GM12878 (cell line): ENCODE measurements around the gene STARD13.

Experiments
- CHD4 ChIP-seq: fragments of 200-600 bp; sonication (generic); IDR thresholded peaks from 2 replicates; pipeline ENCODE4 v1.6.1; 2016; ENCODE audit warnings: mild to moderate bottlenecking
- FOXK2 ChIP-seq: fragments of 450-650 bp; IDR thresholded peaks from 2 replicates; pipeline ENCODE4 v1.6.1; 2017; ENCODE audit warnings: mild to moderate bottlenecking, moderate library complexity
- POLR2A ChIP-seq: IDR thresholded peaks from 2 replicates; pipeline ENCODE4 v1.6.1; 2011; ENCODE audit warnings: low read depth, mild to moderate bottlenecking, low read length
- SUZ12 ChIP-seq: fragments of 200-600 bp; sonication (generic); IDR thresholded peaks from one replicate; pipeline ENCODE4 v1.6.1; 2018; ENCODE audit warnings: antibody characterized with exemption, mild to moderate bottlenecking; ENCODE audit not compliant: unreplicated experiment
- TF ChIP-seq, protein P1 (sequence below), 3 experiments: IDR thresholded peaks in 2 of 3; conservative IDR thresholded peaks in 1 of 3; 2 replicates each; pipeline ENCODE4 v1.5.1; 2011; ENCODE audit warnings: low read depth in 3 of 3, low read length in 3 of 3, mild to moderate bottlenecking in 3 of 3, control low read depth in 2 of 3, moderate library complexity in 2 of 3, inconsistent platforms in 1 of 3, mixed read lengths in 1 of 3; ENCODE audit not compliant: control insufficient read depth in 2 of 3, insufficient read depth in 1 of 3; ENCODE audit errors: extremely low read depth in 1 of 3
- TF ChIP-seq, protein P2 (sequence below): fragments of 450-650 bp; IDR thresholded peaks from 2 replicates; pipeline ENCODE4 v1.6.1; 2018; ENCODE audit warnings: borderline replicate concordance, mild to moderate bottlenecking; ENCODE audit not compliant: partially characterized antibody

DNA sequence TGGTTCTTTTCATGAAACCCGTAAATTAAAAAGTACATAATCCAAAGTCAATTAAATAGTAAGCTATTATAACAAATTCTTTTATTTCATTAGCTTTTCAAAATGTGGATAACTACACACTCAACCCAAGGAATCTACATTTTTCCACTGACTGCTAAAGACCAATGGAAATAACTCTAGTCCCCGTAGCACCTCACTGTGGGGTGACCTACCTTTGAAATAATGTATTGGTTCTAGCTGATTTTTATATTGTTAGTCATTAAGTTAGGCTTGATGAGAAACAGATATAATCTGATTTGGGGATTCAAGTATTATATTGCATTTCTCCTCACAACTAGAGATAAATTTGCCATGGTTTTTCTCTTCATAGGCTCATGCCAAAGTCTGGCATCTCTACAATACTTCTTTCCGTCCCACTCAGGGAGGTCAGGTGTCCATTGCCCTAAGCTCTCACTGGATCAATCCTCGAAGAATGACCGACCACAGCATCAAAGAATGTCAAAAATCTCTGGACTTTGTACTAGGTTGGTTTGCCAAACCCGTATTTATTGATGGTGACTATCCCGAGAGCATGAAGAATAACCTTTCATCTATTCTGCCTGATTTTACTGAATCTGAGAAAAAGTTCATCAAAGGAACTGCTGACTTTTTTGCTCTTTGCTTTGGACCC lies 232.0 kb downstream of the STARD13 start:
- TF ChIP-seq, protein P1, sequence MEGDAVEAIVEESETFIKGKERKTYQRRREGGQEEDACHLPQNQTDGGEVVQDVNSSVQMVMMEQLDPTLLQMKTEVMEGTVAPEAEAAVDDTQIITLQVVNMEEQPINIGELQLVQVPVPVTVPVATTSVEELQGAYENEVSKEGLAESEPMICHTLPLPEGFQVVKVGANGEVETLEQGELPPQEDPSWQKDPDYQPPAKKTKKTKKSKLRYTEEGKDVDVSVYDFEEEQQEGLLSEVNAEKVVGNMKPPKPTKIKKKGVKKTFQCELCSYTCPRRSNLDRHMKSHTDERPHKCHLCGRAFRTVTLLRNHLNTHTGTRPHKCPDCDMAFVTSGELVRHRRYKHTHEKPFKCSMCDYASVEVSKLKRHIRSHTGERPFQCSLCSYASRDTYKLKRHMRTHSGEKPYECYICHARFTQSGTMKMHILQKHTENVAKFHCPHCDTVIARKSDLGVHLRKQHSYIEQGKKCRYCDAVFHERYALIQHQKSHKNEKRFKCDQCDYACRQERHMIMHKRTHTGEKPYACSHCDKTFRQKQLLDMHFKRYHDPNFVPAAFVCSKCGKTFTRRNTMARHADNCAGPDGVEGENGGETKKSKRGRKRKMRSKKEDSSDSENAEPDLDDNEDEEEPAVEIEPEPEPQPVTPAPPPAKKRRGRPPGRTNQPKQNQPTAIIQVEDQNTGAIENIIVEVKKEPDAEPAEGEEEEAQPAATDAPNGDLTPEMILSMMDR (IDR thresholded peaks at IDR 0.05 in 2 of 3, conservative IDR thresholded peaks at IDR 0.05 in 1 of 3; ENCODE audit: control insufficient read depth in 2 of 3, extremely low read depth in 1 of 3, insufficient read depth in 1 of 3, low read depth in 3 of 3, low read length in 3 of 3): no peak
- TF ChIP-seq FOXK2 (no peak), CHD4 (no peak), POLR2A (no peak), SUZ12 (no peak)
- TF ChIP-seq, protein P2, sequence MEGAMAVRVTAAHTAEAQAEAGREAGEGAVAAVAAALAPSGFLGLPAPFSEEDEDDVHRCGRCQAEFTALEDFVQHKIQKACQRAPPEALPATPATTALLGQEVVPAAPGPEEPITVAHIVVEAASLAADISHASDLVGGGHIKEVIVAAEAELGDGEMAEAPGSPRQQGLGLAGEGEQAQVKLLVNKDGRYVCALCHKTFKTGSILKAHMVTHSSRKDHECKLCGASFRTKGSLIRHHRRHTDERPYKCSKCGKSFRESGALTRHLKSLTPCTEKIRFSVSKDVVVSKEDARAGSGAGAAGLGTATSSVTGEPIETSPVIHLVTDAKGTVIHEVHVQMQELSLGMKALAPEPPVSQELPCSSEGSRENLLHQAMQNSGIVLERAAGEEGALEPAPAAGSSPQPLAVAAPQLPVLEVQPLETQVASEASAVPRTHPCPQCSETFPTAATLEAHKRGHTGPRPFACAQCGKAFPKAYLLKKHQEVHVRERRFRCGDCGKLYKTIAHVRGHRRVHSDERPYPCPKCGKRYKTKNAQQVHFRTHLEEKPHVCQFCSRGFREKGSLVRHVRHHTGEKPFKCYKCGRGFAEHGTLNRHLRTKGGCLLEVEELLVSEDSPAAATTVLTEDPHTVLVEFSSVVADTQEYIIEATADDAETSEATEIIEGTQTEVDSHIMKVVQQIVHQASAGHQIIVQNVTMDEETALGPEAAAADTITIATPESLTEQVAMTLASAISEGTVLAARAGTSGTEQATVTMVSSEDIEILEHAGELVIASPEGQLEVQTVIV: no peak
